Chondrocyte (in vitro differentiated cells): ENCODE results near the gene SERGEF. TPM values are rescaled to one million over a fixed set of nuclear protein-coding genes. Genes with fewer than 3 reads are reported as not detected.

Source experiments
- DNase-seq: peaks from one replicate; pipeline ENCODE4 v3.0.0; 2021; ENCODE audit warnings: mixed read lengths, low spot score
- H3K27ac Mint-ChIP-seq: one replicate; pipeline ENCODE4 v1.8.0; 2021; ENCODE audit warnings: mild to moderate bottlenecking, moderate library complexity, mixed read lengths; ENCODE audit not compliant: unreplicated experiment
- H3K27me3 Mint-ChIP-seq: 2 replicates; pipeline ENCODE4 v1.8.0; 2021; ENCODE audit warnings: low read depth, mixed read lengths
- H3K36me3 Mint-ChIP-seq: 2 replicates; pipeline ENCODE4 v1.8.0; 2021; ENCODE audit warnings: low read depth, mixed read lengths
- H3K4me1 Mint-ChIP-seq: 2 replicates; pipeline ENCODE4 v1.8.0; 2021; ENCODE audit warnings: low read depth, mild to moderate bottlenecking, mixed read lengths
- H3K4me3 Mint-ChIP-seq: one replicate; pipeline ENCODE4 v1.8.0; 2021; ENCODE audit warnings: mild to moderate bottlenecking, moderate library complexity, mixed read lengths; ENCODE audit not compliant: unreplicated experiment
- H3K9me3 Mint-ChIP-seq: 2 replicates; pipeline ENCODE4 v1.8.0; 2021; ENCODE audit warnings: low read depth, mixed read lengths
- CTCF ChIP-seq: fragments of 200-600 bp; sonication (generic); IDR thresholded peaks from 2 replicates; pipeline ENCODE4 v1.5.0; 2021; ENCODE audit warnings: antibody characterized with exemption, mild to moderate bottlenecking, moderate library complexity
- total RNA-seq: library from RNA; stranded (reverse); gene quantifications from 3 replicates; pipeline ENCODE4 v1.2.1, GENCODE V29; 2021

Gene SERGEF
- total RNA-seq, 1 donor from 2014 or later: 37.6 TPM

GRCh38 chr11:17766073-17766359 is 246.8 kb downstream of the SERGEF start:
- Mint-ChIP-seq H3K36me3 (no peaks in the 10 kb centered on the region), H3K4me3 (no peak overlapping the region), H3K9me3 (no peaks in the 10 kb centered on the region), H3K27ac (no peak overlapping the region), H3K27me3 (peaks cover 15% of the 10 kb centered on the region), H3K4me1 (no peaks in the 10 kb centered on the region)
- no peak for TF ChIP-seq CTCF
- DNase-seq: peak; percentile 73

GRCh38 chr11:17765356-17766072 is 247.3 kb downstream of the SERGEF start:
- Mint-ChIP-seq H3K9me3 (no peaks in the 10 kb centered on the region), H3K27ac (no peak overlapping the region), H3K36me3 (no peaks in the 10 kb centered on the region), H3K27me3 (peaks cover 16% of the 10 kb centered on the region), H3K4me1 (no peaks in the 10 kb centered on the region), H3K4me3 (no peak overlapping the region)
- no peak for TF ChIP-seq CTCF
- DNase-seq: no peak

GRCh38 chr11:17764446-17765218 is 248.2 kb downstream of the SERGEF start:
- Mint-ChIP-seq H3K27me3 (peaks cover 16% of the 10 kb centered on the region), H3K4me1 (no peaks in the 10 kb centered on the region), H3K9me3 (no peaks in the 10 kb centered on the region), H3K4me3 (no peak overlapping the region), H3K36me3 (no peaks in the 10 kb centered on the region), H3K27ac (no peak overlapping the region)
- peak; percentile 69 for DNase-seq
- TF ChIP-seq CTCF: no peak

- peak; percentile 65 for DNase-seq
These were observed 249.1 kb downstream of the SERGEF start for GRCh38 chr11:17763703-17764102.

More at GRCh38 chr11:17763703-17764102, 249.1 kb downstream of the SERGEF start:
- H3K4me1 Mint-ChIP-seq: no peaks in the 10 kb centered on the region
- no peaks in the 10 kb centered on the region for H3K36me3 Mint-ChIP-seq
- no peak overlapping the region for H3K27ac Mint-ChIP-seq
- peaks cover 16% of the 10 kb centered on the region for H3K27me3 Mint-ChIP-seq
- peaks cover 8% of the 10 kb centered on the region for H3K9me3 Mint-ChIP-seq
- TF ChIP-seq CTCF: no peak
- H3K4me3 Mint-ChIP-seq: no peak overlapping the region
